ENCODE results near the gene ATE1.
"Not testable (repeated sequence)": the region's sequence is repeated elsewhere in the genome, so short reads cannot be mapped to it uniquely, and the experiment has no call there.

Gene ATE1

DNA sequence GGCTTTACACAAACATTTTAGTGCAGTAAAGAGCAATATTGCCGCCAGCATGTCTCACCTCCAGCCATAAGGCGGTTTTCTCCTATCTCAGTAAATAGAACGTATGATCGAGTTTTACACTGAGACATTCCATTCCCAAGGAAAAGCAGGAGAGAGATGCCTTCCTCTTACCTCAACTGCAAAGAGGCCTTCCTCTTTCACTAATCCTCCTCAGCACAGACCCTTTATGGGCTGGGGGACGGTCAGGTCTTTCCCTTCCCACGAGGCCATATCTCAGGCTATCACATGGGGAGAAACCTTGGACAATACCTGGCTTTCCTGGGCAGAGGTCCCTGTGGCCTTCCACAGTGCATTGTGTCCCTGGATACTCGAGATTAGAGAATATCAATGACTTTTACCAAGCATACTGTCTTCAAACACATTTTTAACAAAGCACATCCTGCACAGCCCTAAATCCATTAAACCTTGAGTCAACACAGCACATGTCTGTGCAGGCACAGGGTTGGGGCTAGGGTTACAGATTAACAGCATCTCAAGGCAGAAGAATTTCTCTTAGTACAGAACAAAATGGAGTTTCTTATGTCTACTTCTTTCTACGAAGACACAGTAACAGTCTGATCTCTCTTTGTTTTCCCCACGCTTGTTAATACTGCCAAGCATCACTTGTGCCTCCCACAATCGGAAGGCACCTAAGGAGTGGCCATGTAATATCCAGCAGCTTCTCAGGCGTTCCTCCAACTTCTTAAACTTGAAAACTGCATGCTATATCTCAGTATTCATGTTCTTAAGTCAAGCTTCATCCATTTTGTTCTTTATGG is 2.6 kb upstream of the ATE1 start:
- not testable (repeated sequence) for DNase-seq (ENCODE audit: low spot score)

DNA sequence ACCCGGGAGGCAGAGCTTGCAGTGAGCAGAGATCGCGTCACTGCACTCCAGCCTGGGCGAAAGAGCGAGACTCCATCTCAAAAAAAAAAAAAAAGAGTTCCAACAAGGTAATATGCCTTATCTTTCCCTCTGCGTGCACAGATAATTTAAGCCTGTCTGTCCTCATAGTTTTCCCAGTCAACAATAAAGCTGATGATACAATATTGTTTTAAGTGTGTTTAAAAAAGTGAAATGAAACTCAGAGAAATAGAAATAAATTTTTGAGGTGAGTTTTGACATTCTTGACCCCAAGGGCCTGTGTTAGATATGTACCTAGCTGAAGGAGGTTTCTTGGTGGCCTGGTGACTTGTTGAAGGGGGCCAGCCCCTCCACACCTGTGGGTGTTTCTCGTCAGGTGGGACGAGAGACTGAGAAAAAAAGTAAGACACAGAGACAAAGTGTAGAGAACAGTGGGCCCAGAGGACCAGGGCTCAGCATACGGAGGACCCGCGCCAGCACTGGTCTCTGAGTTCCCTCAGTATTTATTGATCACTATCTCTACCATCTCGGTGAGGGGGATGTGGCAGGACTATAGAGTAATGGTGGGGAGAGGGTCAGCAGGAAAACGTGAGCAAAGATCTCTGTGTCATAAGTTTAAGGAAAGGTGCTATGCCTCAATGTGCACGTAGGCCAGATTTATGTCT is 1.9 kb upstream of the ATE1 start:
- DNase-seq (ENCODE audit: low spot score) = not testable (repeated sequence)

DNA sequence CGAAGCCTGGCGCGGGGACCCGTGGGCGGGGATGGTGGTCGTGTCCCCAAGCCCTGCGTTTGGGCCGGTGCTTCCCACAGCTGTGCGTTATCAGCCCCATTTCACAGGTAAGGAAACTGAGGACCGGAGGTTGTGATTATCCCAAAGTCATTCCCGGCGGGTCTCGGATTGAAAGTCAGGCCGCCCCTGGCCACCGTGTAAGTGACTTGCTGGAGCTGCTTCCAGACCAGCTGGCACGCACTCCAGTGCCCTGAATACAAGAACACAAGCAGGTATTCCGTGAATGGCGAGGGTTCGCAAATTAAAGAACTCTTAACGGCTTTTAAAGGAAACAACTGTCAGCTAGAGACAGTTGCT is 675 bp upstream of the ATE1 start:
- DNase-seq (ENCODE audit: low spot score) = no peak

DNA sequence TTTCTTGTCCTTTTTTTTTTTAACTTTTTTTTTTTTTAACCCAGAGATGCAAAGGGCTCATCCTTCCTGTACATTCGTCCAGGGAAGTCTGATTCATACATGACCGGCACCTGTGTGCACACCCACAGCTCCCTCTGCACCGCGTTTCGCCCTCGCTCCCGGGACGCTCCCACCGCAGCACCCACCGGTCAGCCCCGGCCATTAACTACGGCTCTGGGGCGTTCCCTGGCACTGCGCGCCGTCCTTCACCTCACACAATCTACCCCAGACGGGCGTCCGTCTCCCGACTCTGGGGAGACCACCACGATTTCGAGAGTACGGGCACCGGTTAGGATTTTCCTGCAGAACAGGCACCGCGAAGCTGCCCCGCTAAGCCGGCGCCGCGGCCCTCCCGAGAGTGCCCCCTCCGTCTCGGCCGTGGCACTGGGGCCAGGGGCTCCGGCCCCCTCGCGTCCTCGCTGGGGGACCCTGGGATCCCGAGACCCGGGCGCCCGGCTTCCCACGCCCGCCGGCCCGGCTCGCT is 452 bp downstream of the ATE1 start:
- DNase-seq (ENCODE audit: low spot score) = peak; percentile 65

DNA sequence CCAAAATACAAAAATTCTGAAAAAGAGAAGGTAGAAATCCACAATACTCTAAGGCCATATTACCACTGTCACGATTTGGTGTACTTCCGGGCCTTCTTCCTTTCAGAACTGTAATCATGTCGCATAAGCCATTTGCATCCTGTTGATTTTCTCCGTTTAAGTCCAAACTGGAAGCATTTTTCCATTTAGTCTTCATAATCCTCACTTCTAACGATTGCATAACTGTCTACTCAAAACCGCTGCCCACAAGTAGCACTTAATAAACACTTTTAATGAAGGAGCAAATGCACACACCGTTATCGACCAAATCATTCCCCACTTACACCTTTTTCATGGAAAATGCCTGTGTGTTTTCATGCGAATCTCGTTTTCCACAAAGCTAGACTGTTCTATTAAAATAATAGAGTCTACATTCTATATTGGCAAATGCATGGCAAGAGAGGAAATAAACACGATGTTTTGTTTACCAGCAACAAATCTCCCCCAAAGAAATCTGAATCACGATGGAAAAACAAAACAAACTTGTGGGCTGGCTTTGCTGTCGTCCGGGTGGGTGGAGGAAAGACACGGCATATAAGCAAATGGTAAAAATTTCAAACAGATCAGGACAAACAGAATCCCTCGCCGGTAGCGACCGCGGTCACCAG is 1.0 kb downstream of the ATE1 start:
- DNase-seq (ENCODE audit: low spot score) = no peak

DNA sequence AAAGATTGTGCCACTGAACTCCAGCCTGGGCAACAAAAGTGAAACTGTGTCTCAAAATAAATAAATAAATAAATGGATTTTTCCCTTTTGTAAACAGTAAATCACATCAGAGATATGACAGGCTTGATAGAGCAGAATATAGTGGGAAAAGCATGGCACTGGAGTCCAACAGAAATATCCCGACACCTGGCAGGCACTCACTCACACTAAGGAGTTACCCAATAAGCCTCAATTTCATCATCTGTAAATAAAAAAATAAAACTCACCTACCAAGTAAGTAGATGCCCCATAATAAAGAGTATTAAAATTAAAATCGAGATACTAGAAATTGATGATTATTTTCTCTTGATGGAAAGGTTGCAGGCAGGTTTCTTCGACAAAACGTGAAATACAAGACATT is 1.7 kb downstream of the ATE1 start:
- DNase-seq (ENCODE audit: low spot score) = no peak

DNA sequence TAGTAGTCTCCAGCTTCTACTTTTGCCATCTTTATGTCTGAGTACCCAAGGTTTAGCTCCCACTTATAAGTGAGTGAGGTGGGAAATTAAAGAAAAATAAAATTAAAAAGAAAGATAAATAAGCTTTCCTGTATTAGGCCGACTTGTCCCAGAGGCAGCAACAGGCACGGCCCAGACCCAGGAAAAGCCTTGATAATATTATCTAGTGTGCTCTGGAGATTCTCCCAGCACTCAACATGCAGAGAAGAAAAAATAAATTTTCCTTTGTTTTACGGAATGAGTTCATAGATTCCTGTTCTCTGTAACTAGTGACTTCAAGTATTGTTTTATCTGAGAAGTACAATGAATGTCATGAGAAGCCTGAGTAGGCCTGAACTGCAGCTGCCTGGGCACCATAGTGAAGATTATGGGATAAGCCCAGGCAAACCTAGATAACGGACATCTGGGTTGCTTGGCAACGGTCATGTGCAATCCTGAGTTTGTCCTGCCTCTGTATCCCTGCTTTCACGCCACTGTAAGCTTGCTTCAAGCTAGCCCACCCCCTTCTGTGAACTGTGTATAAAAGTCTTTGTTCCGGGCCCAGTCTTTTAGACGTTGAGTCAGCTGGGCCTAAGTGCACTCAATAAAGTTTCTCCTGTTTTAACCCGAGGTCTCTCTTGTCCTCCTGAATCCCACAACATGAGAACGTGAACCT is 6.4 kb downstream of the ATE1 start:
- DNase-seq (ENCODE audit: low spot score) = peak; percentile 83

DNA sequence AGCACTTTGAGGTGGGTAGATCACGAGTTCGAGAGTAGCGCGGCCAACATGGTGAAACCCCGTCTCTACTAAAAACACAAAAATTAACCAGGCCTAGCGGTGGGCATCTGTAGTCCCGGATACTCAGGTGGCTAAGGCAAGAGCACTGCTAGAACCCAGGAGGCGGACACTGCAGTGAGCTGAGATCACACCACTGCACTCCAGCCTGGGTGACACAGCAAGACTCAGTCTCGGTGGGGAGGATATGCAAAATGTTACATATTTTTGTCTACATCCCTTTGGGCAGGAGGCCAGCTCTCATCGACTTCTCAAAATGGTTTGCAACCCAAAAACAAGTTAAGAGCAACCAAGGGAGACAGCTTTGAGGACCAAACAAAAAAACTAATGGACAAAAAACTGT is 8.2 kb downstream of the ATE1 start:
- no peak for DNase-seq (ENCODE audit: low spot score)

DNA sequence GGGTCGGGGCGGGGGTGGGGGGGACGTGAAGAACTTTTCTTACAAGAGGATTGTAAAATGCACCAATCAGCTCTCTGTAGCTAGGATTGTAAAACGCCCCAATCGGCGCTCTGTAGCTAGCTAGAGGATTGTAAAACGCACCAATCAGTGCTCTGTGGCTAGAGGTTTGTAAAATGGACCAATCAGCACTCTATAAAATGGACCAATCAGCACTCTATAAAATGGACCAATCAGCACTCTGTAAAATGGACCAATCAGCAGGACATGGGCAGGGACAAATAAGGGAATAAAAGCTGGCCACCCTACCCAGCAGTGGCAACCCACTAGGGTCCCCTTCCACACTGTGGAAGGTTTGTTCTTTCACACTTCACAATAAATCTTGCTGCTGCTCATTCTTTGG is 9.0 kb downstream of the ATE1 start:
- not testable (repeated sequence) for DNase-seq (ENCODE audit: low spot score)

DNA sequence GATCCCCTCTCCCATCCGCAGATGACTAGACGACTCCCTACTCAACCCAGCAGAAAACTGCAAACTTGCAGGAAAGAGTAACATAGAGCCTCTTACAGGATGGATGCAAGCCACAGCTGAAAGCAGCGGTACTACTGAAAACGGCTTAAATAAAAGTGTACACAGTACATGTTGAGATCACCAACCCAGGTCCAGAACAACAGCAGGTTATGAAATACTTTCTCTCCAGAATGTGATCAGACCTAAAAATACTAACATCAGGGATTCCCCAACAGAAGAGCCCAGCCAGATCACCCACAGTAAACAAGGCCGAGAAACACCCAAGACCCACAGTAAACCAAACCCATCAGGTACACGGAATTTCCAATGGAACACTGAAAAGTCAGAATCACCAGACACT is 13.2 kb downstream of the ATE1 start:
- no peak for DNase-seq (ENCODE audit: low spot score)

DNA sequence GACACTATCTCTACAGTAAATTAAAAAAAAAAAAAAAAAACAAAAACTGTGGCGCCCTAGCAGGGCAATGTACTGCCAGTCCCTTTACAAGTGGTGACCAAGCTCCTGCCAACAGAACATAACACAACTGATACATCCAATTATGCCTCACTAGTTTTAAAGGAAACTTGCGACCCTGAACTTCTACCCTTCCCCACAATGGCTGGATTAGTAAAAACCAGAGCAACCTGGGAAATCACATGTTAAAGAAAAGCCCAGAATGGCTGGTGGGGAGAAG is 16.5 kb downstream of the ATE1 start:
- no peak for DNase-seq (ENCODE audit: low spot score)

DNA sequence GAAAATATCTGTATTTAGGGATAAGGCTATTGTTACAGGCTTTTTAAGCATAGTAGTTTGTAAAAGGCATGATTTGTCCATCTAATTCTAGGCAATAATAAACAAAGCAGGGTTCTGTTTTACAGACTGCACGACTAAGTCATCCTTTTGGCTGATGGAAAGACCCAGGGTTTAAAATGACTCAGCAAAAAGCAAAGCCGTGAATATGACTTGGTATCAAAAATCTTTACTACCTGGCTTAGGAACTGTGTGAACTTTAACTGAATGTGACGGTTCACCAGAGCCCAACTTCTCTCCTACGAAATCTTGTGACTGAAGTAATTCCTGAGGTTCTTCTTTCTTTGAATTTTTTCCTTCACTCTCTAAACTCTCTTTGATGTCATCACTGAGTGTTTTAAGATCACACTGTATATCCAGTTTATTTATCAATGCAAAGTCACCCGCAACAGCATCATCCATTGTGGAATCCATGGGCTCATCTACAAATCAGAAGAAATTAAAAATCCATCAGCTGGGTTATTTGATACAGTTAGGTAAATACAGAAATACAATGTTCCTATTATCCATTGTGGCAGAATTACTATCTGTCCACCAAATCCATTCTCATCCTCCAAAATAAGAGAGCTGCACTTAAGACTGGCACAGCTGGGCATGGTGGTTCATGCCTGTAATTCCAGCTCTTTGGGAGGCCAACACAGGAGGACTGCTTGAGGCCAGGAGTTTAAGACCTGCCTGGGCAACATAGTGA is 17.0 kb downstream of the ATE1 start:
- no peak for DNase-seq (ENCODE audit: low spot score)

DNA sequence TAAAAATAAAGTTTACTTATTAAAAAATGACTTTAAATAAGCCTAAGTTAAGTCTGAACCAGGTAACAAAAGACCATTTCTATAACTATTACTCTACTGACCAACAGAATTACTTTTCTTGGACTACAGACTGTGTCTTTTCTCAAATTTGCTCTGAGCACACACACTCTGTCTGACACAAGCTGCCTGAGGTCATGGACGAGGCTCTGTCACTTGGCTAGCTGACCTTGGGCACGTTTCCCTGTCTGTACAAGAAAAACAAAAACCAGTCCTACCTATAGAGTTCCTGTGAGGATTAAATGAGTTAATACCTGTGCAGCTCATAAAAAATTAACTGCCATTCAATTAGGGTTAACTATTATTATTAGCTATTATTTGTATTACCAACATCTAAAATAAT is 22.9 kb downstream of the ATE1 start:
- DNase-seq (ENCODE audit: low spot score) = no peak

DNA sequence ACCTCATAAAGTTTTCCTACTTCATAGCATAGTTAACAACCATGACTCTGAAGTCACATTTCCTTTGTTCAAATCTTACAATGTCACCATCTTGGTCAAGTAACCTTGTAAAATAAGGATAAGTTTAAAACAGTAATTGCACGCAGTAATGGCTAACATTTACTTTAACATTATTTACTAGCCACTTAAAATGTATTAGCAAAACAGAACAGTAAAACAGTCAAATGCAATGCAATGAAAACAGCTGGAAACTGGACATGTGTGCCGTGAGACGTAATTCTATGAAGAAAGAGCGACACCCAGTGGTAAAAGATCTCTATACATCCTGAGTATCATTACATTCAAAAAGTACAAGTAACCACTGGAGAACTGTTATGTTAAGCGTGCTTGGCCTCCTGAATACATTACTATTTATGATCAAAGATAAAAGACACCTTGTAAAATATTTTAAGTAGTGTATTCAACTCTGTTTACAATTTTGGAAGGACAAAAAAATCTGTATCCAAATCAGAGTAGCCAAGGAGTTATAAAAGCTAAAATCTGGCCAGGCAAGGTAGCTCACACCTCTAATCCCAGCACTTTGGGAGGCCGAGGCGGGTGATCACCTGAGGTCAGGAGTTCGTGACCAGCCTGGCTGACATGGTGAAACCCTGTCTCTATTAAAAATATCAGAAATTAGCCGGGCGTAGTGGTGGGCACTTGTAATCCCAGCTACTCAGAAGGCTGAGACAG is 27.2 kb downstream of the ATE1 start:
- peak; percentile 67 for DNase-seq (ENCODE audit: low spot score)

DNA sequence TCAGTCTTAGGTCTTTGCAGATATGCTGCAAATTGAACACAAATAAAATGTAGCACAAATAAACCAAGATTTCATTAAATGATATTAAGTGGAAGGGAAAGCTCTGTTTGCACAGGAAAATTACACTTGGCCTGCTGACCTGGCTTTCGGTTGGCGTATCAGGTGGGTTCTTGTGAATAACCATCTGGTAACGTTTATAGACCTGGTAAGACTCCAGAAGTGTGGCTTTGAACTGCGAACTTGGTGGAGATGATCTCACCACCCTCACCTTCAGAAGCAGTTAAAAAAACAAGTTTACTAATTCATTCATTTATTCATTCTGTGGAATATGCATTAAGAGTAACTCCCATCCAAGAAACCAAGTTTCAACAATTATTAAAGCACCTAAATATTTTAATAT is 28.1 kb downstream of the ATE1 start:
- DNase-seq (ENCODE audit: low spot score) = no peak

DNA sequence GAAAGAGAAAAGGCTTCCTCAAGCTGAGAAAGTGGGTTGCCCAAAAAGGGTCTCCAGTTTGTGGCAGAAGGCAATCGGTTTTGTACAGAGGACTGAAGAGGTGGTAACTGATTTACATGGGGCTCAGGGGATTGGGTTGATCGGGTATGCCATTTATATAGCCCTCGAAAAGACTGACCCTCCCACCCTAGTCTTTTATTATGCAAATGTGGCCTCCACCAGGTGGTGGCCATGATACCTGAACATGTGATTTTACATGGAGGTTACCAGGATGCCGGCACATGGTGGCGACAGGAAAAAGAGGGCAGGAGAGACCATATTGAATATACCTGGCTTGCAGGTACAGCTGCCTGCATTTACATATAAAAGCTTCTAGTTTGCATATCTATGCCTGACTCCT is 36.7 kb downstream of the ATE1 start:
- no peak for DNase-seq (ENCODE audit: low spot score)

DNA sequence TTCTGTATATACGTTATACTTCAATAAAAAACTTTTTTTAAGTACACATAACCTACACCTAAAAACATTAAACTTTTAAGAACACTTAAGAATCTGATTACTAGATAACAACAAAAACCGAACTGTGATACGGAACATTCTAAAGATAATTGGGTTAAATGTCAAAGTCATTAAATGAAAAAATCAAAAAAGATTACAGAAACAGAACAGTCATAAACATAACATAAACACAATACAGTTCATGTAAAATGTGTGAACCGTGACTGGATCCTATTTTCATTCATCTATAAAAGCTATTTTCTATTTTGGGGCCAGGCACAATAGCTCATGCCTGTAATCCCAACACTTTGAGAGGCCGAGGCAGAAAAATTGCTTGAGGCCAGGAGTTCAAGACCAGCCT is 38.6 kb downstream of the ATE1 start:
- no peak for DNase-seq (ENCODE audit: low spot score)

DNA sequence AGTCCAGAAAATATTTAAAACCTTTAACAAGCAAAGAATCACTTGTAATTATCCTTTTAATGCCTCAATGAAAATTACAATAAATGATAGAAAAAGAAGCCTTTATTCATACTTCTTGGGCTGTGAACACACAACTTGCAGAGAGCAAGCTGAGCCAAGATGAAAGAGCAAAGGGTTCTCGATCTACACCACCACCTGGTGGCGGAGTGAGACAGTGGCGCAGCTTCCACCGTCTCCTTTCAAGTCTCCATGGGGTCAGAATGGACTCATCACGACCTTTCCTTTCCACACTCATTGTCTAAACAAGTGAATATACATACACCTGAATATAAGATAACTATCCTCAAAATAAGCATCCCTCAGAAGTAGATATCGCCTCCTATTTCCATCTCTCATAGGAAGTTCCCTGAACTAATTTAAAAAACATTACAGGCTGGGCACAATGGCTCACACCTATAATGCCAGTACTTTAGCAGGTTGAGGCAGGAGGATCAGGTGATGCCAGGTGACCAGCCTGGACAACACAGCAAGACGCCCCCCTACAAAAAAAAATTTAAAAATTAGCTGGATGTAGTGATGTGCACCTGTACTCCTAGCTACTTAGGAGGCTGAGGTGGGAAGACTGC is 40.7 kb downstream of the ATE1 start:
- peak; percentile 65 for DNase-seq (ENCODE audit: low spot score)

DNA sequence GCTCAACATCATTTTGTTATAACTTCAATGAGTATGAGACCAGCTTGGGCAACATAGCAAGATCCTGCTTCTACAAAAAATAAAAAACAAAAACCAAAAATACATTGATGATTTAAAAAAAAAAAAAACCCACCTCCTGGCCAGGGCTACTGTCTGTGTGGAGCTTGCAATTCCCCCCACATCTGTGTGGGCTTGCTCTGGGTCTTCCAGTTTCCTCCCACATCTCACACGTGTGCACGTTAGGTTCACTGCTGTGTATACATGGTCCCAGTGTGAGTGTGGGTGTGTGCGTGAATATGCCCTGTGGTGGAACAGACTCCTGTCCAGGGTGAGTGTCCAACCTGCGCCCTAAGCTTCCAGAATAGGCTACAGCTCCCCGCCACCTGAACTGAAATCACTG is 41.6 kb downstream of the ATE1 start:
- DNase-seq (ENCODE audit: low spot score) = no peak

DNA sequence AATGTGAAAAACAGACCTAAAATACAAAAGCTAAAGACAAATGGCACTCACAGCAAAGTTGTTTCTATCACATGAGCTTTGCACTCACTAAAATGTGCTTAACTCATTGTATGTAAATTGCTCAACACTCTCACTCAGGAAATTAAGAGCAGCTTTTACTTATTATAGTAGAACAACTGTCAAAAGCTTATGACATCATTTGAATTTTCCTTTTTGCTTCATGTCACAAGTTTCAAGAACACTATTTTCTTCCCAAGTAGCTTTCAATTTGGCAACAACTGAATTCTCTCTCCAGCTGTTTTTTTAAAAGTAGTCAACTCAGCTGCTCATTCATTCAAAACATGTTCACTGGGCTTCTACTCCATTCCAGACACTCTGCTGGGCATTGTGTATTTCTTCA is 46.9 kb downstream of the ATE1 start:
- DNase-seq (ENCODE audit: low spot score) = no peak
